HepG2 (cell line): ENCODE data around the gene ATRAID. TPM values are rescaled to one million over a fixed set of nuclear protein-coding genes. Genes with fewer than 3 reads are reported as not detected.

Experiments
- ATAC-seq: fragments of 200-7000 bp; cut with Tn5 transposase; 3 replicates; pipeline ENCODE4 v1.9.1; 2020; ENCODE audit warnings: mild to moderate bottlenecking, moderate library complexity
- BruUV-seq: library from RNA; stranded (reverse); fragments of 400-500 nt; replicated peaks from 2 replicates; lab custom pipeline; 2021; lab: Mats Ljungman, UMichigan
- CTCF ChIA-PET: fragments of 300-600 bp; formaldehyde crosslinking; extraction: SDS; loops from one replicate; lab custom pipeline; 2021; ENCODE audit warnings: low total read pairs, inconsistent platforms, low intra/inter-chr PET ratio; lab: Yijun Ruan, JAX
- POLR2A ChIA-PET: fragments of 350-600 bp; sonication (Branson Sonifier 250); formaldehyde crosslinking; loops from one replicate; lab custom pipeline; 2020; ENCODE audit warnings: antibody characterized with exemption, inconsistent platforms; lab: Yijun Ruan, JAX
- DNase-seq: peaks from one replicate; pipeline ENCODE4 v3.0.0-alpha.2; 2015; ENCODE audit warnings: low spot score
- FAIRE-seq: peaks from 3 replicates; lab custom pipeline; 2011; peaks lifted over from hg19 to GRCh38; lab: Jason Lieb, UNC
- H2AFZ ChIP-seq: one replicate; pipeline ENCODE4 v1.6.1; 2011; ENCODE audit warnings: low read length, inconsistent platforms
- H3K27ac ChIP-seq: fragments of 300-600 bp; 3 replicates; pipeline ENCODE4 v1.8.0; 2011; ENCODE audit warnings: mixed run types, mild to moderate bottlenecking, mixed read lengths, low read length, inconsistent platforms; ENCODE audit not compliant: insufficient read depth; ENCODE audit errors: extremely low read length
- H3K27me3 ChIP-seq, 2 experiments: fragments of 200-600 bp in 1 of 2; 2 replicates in 1 of 2; 3 replicates in 1 of 2; pipeline versions ENCODE4 v1.6.0 to v1.8.0; 2011; ENCODE audit warnings: low read length in 2 of 2, mild to moderate bottlenecking in 2 of 2, moderate library complexity in 2 of 2, inconsistent platforms in 1 of 2; ENCODE audit not compliant: insufficient read depth in 2 of 2, control insufficient read depth in 1 of 2
- H3K36me3 ChIP-seq, 2 experiments: fragments of 200-600 bp in 1 of 2; replicated peaks in 1 of 2; 2 replicates in 1 of 2; 3 replicates in 1 of 2; pipeline versions ENCODE4 v1.5.1 to v1.8.0; 2011; ENCODE audit warnings: low read length in 2 of 2, inconsistent platforms in 1 of 2; ENCODE audit not compliant: insufficient read depth in 2 of 2, control insufficient read depth in 1 of 2
- H3K4me1 ChIP-seq: 2 replicates; pipeline ENCODE4 v1.5.1; 2012; ENCODE audit warnings: low read length, inconsistent platforms; ENCODE audit not compliant: insufficient read depth
- H3K4me2 ChIP-seq: 2 replicates; pipeline ENCODE4 v1.6.0; 2011; ENCODE audit warnings: low read depth, low read length, inconsistent platforms
- H3K4me3 ChIP-seq, 3 experiments: fragments of 200-600 bp in 1 of 3; sonication (generic), shearing (Covaris generic) in 1 of 3; replicated peaks in 1 of 3; 2 replicates each; pipeline ENCODE4 v1.5.1; 2011 to 2016; ENCODE audit warnings: low read length in 3 of 3, inconsistent platforms in 2 of 3, low read depth in 2 of 3, mild to moderate bottlenecking in 2 of 3, control low read depth in 1 of 3, mixed read lengths in 1 of 3; ENCODE audit not compliant: insufficient read depth in 1 of 3
- H3K79me2 ChIP-seq: one replicate; pipeline ENCODE4 v1.6.1; 2011; ENCODE audit warnings: low read length, inconsistent platforms; ENCODE audit not compliant: insufficient read depth
- H3K9ac ChIP-seq: 2 replicates; pipeline ENCODE4 v1.6.0; 2011; ENCODE audit warnings: mild to moderate bottlenecking, low read depth, low read length, inconsistent platforms; ENCODE audit not compliant: insufficient read depth
- H3K9me3 ChIP-seq: 2 replicates; pipeline ENCODE4 v1.5.1; 2012; ENCODE audit warnings: mild to moderate bottlenecking, low read length
- H4K20me1 ChIP-seq: 2 replicates; pipeline ENCODE4 v1.6.0; 2011; ENCODE audit warnings: inconsistent platforms, mild to moderate bottlenecking, low read length, moderate library complexity; ENCODE audit not compliant: insufficient read depth
- CENPBD1 ChIP-seq: sonication (generic); formaldehyde crosslinking; IDR thresholded peaks from 2 replicates; pipeline ENCODE4 v1.8.0; 2022; ENCODE audit warnings: missing genetic modification reagents, low read depth, mild to moderate bottlenecking, borderline replicate concordance
- CENPX ChIP-seq: sonication (generic); formaldehyde crosslinking; IDR thresholded peaks from 2 replicates; pipeline ENCODE4 v1.9.0; 2021; ENCODE audit warnings: mild to moderate bottlenecking, missing genetic modification reagents, moderate library complexity
- CHD4 ChIP-seq: fragments of 200-600 bp; sonication (generic); IDR thresholded peaks from 2 replicates; pipeline ENCODE4 v1.7.0; 2017; ENCODE audit warnings: mild to moderate bottlenecking, low read length, borderline replicate concordance
- EZH2 ChIP-seq: conservative IDR thresholded peaks from 2 replicates; pipeline ENCODE4 v1.6.1; 2012; ENCODE audit warnings: mild to moderate bottlenecking, low read depth, low read length, moderate library complexity
- MIER3 ChIP-seq: IDR thresholded peaks from 2 replicates; pipeline ENCODE4 v1.6.1; 2016; ENCODE audit warnings: missing compliant biosample characterization, borderline replicate concordance
- POLR2G ChIP-seq: fragments of 200-400 bp; formaldehyde crosslinking; IDR thresholded peaks from 2 replicates; pipeline ENCODE4 v1.6.1; 2018; ENCODE audit warnings: mild to moderate bottlenecking, low read depth, low read length, moderate library complexity
- RXRA ChIP-seq: sonication (generic); formaldehyde crosslinking; IDR thresholded peaks from 2 replicates; pipeline ENCODE4 v1.5.1; 2020; ENCODE audit warnings: missing genetic modification reagents
- ZBTB2 ChIP-seq: sonication (generic); formaldehyde crosslinking; IDR thresholded peaks from 2 replicates; pipeline ENCODE4 v1.8.0; 2022; ENCODE audit warnings: low read depth, missing genetic modification reagents
- ZBTB7B ChIP-seq: sonication (generic); formaldehyde crosslinking; IDR thresholded peaks from 2 replicates; pipeline ENCODE4 v1.4.0; 2020; ENCODE audit warnings: missing genetic modification reagents
- ZFX ChIP-seq: sonication (generic); formaldehyde crosslinking; IDR thresholded peaks from 2 replicates; pipeline ENCODE4 v1.4.0; 2020; ENCODE audit warnings: mild to moderate bottlenecking, low read depth, missing genetic modification reagents, moderate library complexity
- ZNF101 ChIP-seq: sonication (generic); formaldehyde crosslinking; IDR thresholded peaks from 2 replicates; pipeline ENCODE4 v1.4.0; 2020; ENCODE audit warnings: mild to moderate bottlenecking, low read depth, missing genetic modification reagents, borderline replicate concordance
- ZNF18 ChIP-seq: sonication (generic); formaldehyde crosslinking; IDR thresholded peaks from 2 replicates; pipeline ENCODE4 v1.8.0; 2022; ENCODE audit warnings: mild to moderate bottlenecking, missing genetic modification reagents; ENCODE audit not compliant: insufficient replicate concordance
- ZNF414 ChIP-seq: sonication (generic); formaldehyde crosslinking; IDR thresholded peaks from 2 replicates; pipeline ENCODE4 v1.5.0; 2020; ENCODE audit warnings: missing genetic modification reagents
- WGBS: methylation state at CpG from one replicate; pipeline ENCODE4 v1.1.6; 2017; ENCODE audit warnings: low lambda C conversion rate; 5-methylcytosine and 5-hydroxymethylcytosine counted together
- in situ Hi-C: cut with HindIII; loops from 2 replicates; pipeline ENCODE4 v1.10.0; 2017; ENCODE audit warnings: low pct_unique_long_range_greater_than_20kb; ENCODE audit not compliant: extremely low pct_ligation_motif_present
- intact Hi-C: fragments of 100-400 bp; cut with micrococcal nuclease; formaldehyde crosslinking; loops from one replicate; pipeline ENCODE4 v1.10.0; 2022; ENCODE audit not compliant: unreplicated experiment
- polyA plus RNA-seq, 8 experiments: library from polyadenylated mRNA; depleted of rRNA in 3 of 8; stranded (reverse) in 7 of 8; unstranded in 1 of 8; fragments of >200 nt; fragmentation: Illumina TruSeq in 4 of 8; extraction: Trizol in 4 of 8; gene quantifications; 2 replicates each; pipeline versions ENCODE4 v1.2.1 to v1.2.3, GENCODE V29; 2011 to 2016; ENCODE audit warnings: low read depth in 4 of 8, missing spikeins in 1 of 8, mixed read lengths in 1 of 8; ENCODE audit not compliant: insufficient read depth in 1 of 8
- total RNA-seq, 5 experiments: library from RNA; depleted of rRNA; stranded (reverse); fragments of >200 nt; fragmentation: Illumina TruSeq; extraction: Trizol; gene quantifications; 2 replicates each; pipeline ENCODE4 v1.2.3, GENCODE V29; 2016; ENCODE audit warnings: low read depth in 1 of 5

Gene ATRAID
- total and polyA plus RNA-seq, 2 of the 13 experiments (the other 11 are each of a cell fraction or from before 2014, with no cell fraction given) = 207 to 382 TPM

- Histone ChIP-seq H3K4me2 (peak overlapping the region; percentile 92), H3K4me3 (peak overlapping the region in 1 of 3 experiments; percentile 77; a peak in 1 of 6 replicates), H2AFZ (no peak overlapping the region), H4K20me1 (no peaks in the 10 kb centered on the region), H3K27me3 (peaks cover 19 to 65% of the 10 kb centered on the region in 2 experiments), H3K4me1 (peaks cover 26% of the 10 kb centered on the region), H3K79me2 (no peaks in the 10 kb centered on the region), H3K27ac (no peak overlapping the region), H3K9me3 (no peaks in the 10 kb centered on the region), H3K9ac (no peak overlapping the region), H3K36me3 (no peaks in the 10 kb centered on the region)
- WGBS = 61% methylated on average over 11 of the region's 11 CpGs
- ChIA-PET POLR2A (no interaction called here), CTCF (interaction anchor here (1.0 kb wide), 1 partner anchor 42 kb away, joined by 5 read pairs; no protein-coding TSS in a partner anchor)
- ATAC-seq = no peak
- DNase-seq = no peak
- no TSS peak for BruUV-seq
- FAIRE-seq = peak; percentile 21
- in situ Hi-C loops = no loop called here
- intact Hi-C loops = no loop called here
- TF ChIP-seq EZH2 (peak; percentile 55), RXRA (CRISPR knock-in tag) (no peak)
- TF ChIP-seq, all 625 proteins: peak for 1
Observed at GRCh38 chr2:27261241-27261925, 49.5 kb downstream of the ATRAID start.

GRCh38 chr2:27261926-27262298 is 50.1 kb downstream of the ATRAID start:
- no peaks in the 10 kb centered on the region for H3K79me2 ChIP-seq
- H3K27ac ChIP-seq = no peak overlapping the region
- in situ Hi-C loops = no loop called here
- H3K9ac ChIP-seq = no peak overlapping the region
- ChIA-PET POLR2A (interaction anchor here (1.2 to 1.9 kb wide), 2 partner anchors 11 to 31 kb away, joined by 5 read pairs; no protein-coding TSS in a partner anchor), CTCF (interaction anchor here (1.0 kb wide), 1 partner anchor 41 kb away, joined by 5 read pairs; no protein-coding TSS in a partner anchor)
- DNase-seq = no peak
- H2AFZ ChIP-seq = no peak overlapping the region
- H3K4me2 ChIP-seq = peak overlapping the region; percentile 92
- no peaks in the 10 kb centered on the region for H4K20me1 ChIP-seq
- WGBS = 26% methylated on average over 17 of the region's 40 CpGs
- H3K4me3 ChIP-seq = peak overlapping the region in 2 of 3 experiments; percentile 65 to 77; a peak in 4 of 6 replicates
- no peaks in the 10 kb centered on the region for H3K9me3 ChIP-seq
- ATAC-seq = no peak
- peaks cover 19 to 67% of the 10 kb centered on the region in 2 experiments for H3K27me3 ChIP-seq
- no TSS peak for BruUV-seq
- peaks cover 26% of the 10 kb centered on the region for H3K4me1 ChIP-seq
- FAIRE-seq = no peak
- H3K36me3 ChIP-seq = no peaks in the 10 kb centered on the region
- intact Hi-C loops = no loop called here
- TF ChIP-seq CHD4 (no peak), POLR2G (no peak), CENPX (CRISPR knock-in tag) (no peak), ZBTB2 (CRISPR knock-in tag) (no peak), ZNF101 (CRISPR knock-in tag) (no peak), MIER3 (no peak), ZNF414 (CRISPR knock-in tag) (no peak), ZBTB7B (CRISPR knock-in tag) (no peak), CENPBD1 (no peak), ZNF18 (CRISPR knock-in tag) (no peak), ZFX (CRISPR knock-in tag) (no peak)
